ENCODE measurements around the gene C5AR2.

DNA sequence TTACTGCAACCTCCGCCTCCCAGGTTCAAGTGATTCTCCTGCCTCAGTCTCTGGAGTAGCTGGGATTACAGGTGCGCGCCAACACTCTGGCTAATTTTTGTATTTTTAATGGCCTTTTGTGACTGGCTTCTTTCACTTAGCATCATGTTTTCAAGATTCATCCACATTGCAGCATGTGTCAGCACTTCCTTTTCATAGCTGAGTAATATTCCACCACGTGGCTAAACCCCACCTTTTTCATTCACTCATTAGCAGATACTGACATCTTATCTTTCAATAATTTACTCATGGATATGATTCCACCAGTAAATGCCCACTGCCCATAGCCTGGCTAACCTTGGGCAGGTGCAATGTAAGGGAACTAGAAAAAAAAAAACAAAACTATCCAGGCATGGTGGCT lies 15.5 kb upstream of the C5AR2 start:
- no peak for TF ChIP-seq POLR2A (IDR thresholded peaks at IDR 0.05; ENCODE audit: low read depth, low read length)
- TF ChIP-seq TAF1 (IDR thresholded peaks at IDR 0.05; ENCODE audit: low read depth, low read length) = no peak
- no peak for TF ChIP-seq POLR2AphosphoS5 (IDR thresholded peaks at IDR 0.05; ENCODE audit: low read depth, low read length)
- TF ChIP-seq PAX5 (IDR thresholded peaks at IDR 0.05; ENCODE audit: insufficient read depth, low read length, severe bottlenecking) = no peak

All from GM12891 (cell line).